ENCODE data around the gene ARHGEF7.
"Not testable (repeated sequence)": the region's sequence is repeated elsewhere in the genome, so short reads cannot be mapped to it uniquely, and the experiment has no call there.

ARHGEF7 gene

DNA sequence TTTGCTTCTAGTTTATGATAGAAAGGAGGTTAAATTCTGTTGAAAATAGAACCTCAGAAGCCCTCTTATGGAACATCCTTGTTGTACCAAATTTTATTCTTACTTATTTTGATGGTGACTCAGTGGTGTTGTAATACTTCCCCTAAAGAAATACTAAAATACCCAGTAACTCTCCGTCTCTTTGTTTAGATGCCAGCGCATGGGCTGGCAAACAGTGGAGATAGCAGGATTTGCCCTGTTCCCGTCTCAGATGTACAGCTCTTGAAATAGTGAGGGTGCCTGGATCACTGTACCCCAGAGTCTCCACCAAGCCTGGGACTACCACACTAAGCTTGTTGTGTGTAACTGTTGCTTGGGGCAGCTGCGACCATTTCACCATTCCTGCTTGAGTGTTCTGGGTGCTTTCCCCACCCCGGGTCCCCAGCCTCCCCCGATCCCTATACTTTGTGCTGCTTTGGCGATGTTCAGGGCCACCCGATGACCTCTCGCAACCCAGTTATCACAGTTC is 138.3 kb downstream of the ARHGEF7 start:
- no peak for DNase-seq (ENCODE audit: low read depth, low spot score)

- no peak for DNase-seq (ENCODE audit: low read depth, low spot score)
These were observed 140.2 kb downstream of the ARHGEF7 start for GRCh38 chr13:111255228-111255790.

DNA sequence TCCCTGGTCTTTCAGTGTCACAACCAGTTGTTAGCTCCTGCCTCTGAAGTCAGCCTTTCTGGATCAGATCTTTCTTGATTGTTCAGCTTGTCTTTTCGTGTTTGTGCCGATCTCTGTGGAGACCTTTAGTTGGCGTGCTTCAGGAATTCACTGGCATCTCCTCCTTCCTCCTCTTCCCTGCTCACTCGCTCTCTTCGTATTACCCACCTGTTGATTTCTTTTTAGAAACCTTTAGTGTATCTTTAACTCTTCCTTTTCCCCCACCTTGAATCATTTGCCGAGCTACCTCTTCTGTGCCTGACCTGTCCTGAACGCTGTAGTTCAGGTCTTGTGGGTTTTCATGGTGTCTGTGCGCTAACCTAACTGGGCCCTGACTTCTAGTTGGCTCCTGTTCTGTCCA is 141.3 kb downstream of the ARHGEF7 start:
- DNase-seq (ENCODE audit: low read depth, low spot score) = no peak

GRCh38 chr13:111256946-111257345 is 141.8 kb downstream of the ARHGEF7 start:
- no peak for DNase-seq (ENCODE audit: low read depth, low spot score)

- DNase-seq (ENCODE audit: low read depth, low spot score) = not testable (repeated sequence)
These were observed 142.8 kb downstream of the ARHGEF7 start for GRCh38 chr13:111257899-111258298.

DNA sequence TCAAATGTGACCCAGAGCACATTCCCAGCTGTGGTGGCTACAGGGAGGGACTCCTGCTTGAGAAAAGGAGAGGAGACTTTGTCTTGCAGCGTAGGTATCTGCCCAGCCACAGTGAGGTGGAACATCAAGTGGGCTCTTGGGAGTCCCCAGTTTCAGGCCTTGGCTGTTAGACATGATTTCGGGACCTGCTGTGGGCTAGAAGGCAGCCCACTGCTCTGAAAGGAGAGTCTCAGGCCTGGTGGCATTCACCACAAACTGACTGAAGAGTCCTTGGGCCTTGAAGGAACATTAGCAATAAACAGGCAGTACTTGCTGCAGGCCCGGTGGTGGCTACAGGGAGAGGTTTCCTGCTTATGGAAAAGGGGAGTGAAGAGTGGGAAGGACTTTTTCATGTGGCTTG is 143.5 kb downstream of the ARHGEF7 start:
- no peak for DNase-seq (ENCODE audit: low read depth, low spot score)

- no peak for DNase-seq (ENCODE audit: low read depth, low spot score)
These were observed 143.9 kb downstream of the ARHGEF7 start for GRCh38 chr13:111259058-111259457.

- DNase-seq (ENCODE audit: low read depth, low spot score) = no peak
These were observed 146.2 kb downstream of the ARHGEF7 start for GRCh38 chr13:111261326-111261725.

- no peak for DNase-seq (ENCODE audit: low read depth, low spot score)
These were observed 147.2 kb downstream of the ARHGEF7 start for GRCh38 chr13:111262281-111262680.

- DNase-seq (ENCODE audit: low read depth, low spot score) = no peak
These were observed 147.6 kb downstream of the ARHGEF7 start for GRCh38 chr13:111262715-111263114.

- DNase-seq (ENCODE audit: low read depth, low spot score) = no peak
These were observed 148.5 kb downstream of the ARHGEF7 start for GRCh38 chr13:111263566-111263965.

- DNase-seq (ENCODE audit: low read depth, low spot score) = no peak
These were observed 150.0 kb downstream of the ARHGEF7 start for GRCh38 chr13:111265006-111265700.

DNA sequence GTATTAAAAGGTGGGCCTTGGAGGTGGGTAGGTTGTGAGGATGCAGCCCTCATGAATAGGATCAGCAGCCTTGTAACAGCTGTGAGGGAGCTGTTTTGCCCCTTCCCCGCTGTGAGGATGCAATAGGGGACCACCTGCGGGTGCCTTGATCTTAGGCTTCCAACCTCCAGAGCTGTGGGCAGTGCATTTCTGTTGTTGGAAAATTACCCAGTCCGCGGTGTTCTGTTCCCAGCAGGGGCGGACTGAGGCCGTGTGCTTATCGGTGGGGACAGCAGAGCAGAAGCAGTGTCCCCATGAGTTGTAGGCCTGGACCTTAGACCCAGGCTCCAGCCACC is 150.6 kb downstream of the ARHGEF7 start:
- DNase-seq (ENCODE audit: low read depth, low spot score) = no peak

DNA sequence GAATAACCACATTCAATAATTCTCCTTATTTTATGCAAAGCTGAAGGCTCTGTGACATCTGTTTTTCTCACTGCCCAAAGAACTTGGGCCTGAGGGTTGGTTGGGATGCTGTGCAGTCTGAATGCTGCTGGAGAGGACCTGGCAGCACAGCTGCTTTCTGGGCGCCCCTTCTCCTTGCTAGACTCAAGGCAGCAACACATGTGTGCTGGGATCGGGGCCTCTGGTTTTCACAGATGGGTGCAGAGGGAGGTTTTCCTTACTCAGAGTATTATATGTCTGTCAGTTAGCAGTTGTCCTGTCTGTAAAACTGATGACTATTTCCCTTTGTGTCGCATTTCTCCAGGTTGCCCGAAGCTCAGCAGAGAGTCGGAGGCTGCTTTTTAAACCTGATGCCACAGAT is 152.1 kb downstream of the ARHGEF7 start:
- no peak for DNase-seq (ENCODE audit: low read depth, low spot score)

GRCh38 chr13:111267784-111268183 is 152.7 kb downstream of the ARHGEF7 start:
- DNase-seq (ENCODE audit: low read depth, low spot score) = no peak

- DNase-seq (ENCODE audit: low read depth, low spot score) = no peak
These were observed 154.4 kb downstream of the ARHGEF7 start for GRCh38 chr13:111269508-111269907.

GRCh38 chr13:111270126-111270525 is 155.0 kb downstream of the ARHGEF7 start:
- DNase-seq (ENCODE audit: low read depth, low spot score) = no peak

- DNase-seq (ENCODE audit: low read depth, low spot score) = no peak
These were observed 155.9 kb downstream of the ARHGEF7 start for GRCh38 chr13:111270765-111271698.

- DNase-seq (ENCODE audit: low read depth, low spot score) = no peak
These were observed 157.0 kb downstream of the ARHGEF7 start for GRCh38 chr13:111272117-111272516.

GRCh38 chr13:111275382-111275781 is 160.3 kb downstream of the ARHGEF7 start:
- DNase-seq (ENCODE audit: low read depth, low spot score) = no peak

GRCh38 chr13:111275995-111276618 is 161.0 kb downstream of the ARHGEF7 start:
- DNase-seq (ENCODE audit: low read depth, low spot score) = no peak

GRCh38 chr13:111278258-111278657 is 163.1 kb downstream of the ARHGEF7 start:
- no peak for DNase-seq (ENCODE audit: low read depth, low spot score)

All from activated CD4-positive, CD25-positive, alpha-beta regulatory T cell treated with anti-CD3 and anti-CD28 coated beads, Interleukin-2, amount 50 U/mL, for 16 hours (primary cell).